Muscle of back (tissue), 11 donors: Measurements from ENCODE around the gene CTSD. TPM values are rescaled to one million over a fixed set of nuclear protein-coding genes. Genes with fewer than 3 reads are reported as not detected.

Source experiments
- DNase-seq, 3 donors: peaks; one replicate each; pipeline versions ENCODE4 v3.0.0 to v3.0.0-alpha.2; 2013
- polyA plus RNA-seq, 10 donors: library from polyadenylated mRNA; unstranded; fragments of 120-200 nt; gene quantifications; one replicate each; pipeline ENCODE4 v1.2.1, GENCODE V29; 2013; ENCODE audit not compliant: insufficient read length in 10 of 10

The CTSD gene
- polyA plus RNA-seq, 10 donors = 72.0 to 110 (median 89.6) TPM

DNA sequence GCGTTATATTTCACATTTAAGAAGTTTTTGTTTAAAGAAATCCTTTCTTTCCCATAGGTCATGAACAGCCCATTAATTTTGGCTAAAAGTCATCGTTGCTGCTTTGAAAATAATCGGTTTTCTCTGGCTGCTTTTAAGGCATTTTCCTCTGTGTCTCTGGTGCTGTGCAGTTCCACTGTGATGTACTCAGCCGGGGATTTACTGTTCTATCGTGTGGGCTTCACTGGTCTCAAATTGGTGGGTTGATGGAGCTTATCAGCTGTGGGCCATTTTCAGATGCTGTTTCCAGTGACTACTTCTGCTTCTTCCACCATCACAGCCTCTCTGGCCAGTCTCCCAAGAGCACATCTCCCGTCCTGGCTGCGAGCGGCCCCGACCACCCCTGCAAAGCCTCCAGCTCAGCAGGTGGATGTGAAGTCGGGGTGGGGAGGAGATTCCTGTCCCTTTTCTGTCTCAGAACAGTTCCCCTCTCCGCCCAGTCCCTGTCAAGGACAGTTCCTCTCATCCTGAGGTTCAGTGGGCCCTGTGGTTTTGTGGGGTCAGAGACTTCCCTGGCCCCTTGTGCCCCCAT, 33.6 kb downstream of the CTSD start:
- DNase-seq = no peak

DNA sequence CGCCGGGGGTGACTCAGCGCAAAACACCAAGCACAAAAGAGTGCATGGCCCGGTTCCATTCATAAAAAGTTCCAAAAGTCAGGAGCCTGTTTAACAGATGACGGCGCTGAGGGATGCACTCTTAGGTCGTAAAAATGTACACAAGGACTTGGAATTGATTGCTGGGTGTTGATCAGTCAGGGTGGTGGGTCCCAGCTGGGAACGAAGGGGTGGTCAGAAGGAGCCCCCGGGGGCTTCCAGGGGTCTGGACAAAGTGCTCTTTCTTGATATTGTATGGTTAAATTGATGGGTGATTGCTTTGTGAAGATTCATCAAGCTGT, 34.1 kb downstream of the CTSD start:
- DNase-seq = no peak

DNA sequence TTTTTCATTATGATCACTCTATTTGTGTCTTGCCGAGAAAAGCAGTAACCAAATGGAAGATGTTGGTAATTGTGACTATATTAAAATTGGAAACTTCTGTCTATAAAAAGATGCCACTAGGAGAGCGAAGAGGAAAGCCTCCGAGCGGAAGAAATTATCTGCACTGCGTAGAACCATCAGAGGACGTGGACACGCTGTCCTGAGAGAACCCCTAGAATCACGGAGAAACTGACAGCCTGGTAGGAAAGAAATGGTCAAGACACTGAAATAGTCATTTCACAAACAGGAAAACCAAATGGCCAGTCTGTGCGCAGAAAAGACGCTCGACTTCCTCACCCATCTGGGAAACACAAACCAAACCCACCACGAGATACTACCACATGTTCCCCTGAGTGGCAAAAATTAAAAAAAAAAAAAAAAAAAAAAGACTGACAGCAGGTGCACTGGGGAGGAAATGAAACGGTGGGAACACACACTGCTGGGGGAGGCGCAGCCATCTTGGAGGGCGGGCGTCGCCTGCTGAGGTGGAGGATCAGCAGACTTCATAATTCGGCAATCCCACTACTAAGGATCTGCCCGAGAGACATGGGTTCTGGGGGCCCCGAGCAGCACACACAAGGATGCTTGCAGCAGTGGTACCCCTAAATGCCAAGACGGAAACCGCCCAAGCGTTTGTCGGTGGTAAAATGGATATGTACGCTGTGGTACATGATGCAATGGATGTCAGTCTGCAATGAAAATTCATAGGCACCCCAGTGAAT, 34.6 kb downstream of the CTSD start:
- DNase-seq = no peak

DNA sequence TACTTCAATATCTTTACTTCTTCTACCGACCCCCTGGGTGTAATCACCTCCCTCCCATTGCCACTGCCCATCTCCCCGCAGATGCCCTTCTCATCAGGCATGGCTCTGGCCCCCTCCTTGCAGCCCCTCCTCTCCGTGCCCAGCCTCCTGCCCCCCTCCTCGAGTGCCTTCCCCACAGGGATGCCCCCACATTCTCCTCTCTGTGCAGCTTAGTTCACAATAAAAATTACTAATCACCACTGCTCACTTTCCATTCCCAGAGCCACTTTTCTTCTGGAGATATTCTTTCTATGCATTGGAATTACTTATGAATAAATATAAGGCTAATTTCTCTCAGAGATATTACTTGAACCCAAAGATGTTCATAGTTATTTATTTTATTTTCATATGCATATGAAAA, 35.4 kb downstream of the CTSD start:
- no peak for DNase-seq

DNA sequence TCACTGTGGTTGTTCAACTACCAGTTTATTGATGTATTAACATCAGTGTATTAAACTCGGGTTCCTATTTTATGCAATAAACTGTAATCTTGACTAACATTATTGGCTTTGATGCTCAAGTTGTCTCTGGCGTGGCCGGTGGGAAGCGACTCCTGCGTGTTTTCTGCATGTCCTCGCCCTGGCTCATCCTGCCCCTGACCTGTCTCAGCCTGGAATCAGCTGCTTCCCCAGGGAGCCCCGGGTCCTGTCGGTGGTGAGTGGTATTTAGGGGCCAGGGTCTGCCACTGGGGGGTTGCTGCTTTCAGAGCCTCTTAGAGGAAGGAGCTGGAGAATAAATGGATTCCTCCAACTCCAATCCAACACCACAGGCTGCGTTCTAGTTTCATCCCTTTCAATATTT, 35.9 kb downstream of the CTSD start:
- DNase-seq = no peak

DNA sequence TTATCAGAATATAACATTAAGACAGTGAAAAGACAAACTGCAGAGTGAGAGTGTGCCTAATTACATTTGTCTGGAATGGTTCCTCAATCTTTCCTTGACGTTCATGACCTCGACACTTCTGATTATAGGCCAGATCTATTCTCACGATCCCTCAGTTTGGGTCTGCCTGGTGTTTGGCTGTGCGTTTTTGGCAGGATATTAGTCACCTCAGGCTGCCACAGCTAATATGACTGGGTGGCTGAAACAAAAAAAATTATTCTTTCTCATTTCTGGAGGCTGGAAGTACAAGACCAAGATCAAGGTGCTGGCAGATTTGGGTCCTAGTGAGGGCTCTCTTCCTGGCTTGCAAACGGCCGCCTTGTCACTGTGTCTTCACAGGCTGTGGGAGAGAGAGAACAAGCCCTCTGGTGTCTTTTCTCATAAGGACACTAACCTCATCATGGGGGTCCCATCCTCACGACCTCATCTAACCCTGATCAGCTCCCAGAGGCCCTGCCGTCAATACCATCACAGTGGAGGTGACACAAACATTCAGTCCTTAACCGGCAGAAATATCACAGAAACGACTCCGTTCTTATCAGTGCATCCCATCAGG, 36.5 kb downstream of the CTSD start:
- no peak for DNase-seq

DNA sequence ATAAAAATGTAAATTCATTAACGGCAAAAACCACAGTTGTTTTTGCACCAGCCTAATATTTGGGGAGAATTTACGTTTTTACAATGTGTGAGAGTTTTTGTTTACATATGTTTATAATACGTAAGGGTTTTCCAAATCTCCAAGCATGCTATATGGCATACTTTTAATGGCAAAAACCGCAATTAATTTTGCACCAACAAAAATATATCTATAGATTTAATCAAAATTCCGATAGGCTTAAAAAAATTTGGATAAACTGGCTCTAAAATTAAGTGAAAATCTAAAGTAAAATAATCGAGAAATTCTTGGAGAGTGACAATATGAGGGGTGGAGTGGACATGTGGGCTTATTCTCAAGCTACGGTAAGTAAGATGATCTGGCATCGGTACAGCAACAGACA, 43.9 kb downstream of the CTSD start:
- DNase-seq = no peak

DNA sequence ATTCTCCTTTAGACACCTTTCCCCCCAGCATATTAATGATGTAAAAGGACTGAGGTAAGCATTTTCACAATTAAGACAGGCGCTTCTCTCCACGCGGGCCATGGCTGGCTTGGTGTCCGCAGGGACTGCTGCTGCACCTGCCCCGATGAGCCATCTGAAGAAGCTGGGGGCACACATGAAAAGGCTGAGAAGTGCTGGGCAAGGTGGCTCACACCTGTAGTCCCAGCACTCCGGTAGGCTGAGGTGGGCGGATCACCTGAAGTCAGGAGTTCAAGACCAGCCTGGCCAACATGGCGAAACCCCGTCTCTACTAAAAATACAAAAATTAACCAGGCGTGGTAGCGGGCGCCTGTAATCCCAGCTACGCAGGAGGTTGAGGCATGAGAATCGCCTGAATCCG, 45.4 kb downstream of the CTSD start:
- no peak for DNase-seq

DNA sequence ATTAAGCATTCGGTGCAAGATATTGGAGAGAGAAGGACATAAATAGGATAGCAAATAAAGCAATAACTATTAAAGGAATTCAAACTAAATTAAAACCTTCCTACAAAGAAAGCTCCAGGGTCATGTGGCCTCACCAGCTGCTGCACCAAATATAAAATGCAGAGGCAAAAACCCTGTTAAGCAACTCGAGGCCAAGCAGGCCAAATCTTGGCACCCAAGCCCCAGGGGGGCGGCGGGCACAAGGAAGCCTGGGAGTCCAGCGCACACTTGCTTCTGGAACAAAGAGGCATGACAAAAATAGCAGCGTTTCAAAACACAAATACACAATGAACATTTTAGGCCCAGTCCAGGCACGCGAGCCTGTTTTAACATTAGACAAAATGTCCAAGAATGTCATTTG, 46.0 kb downstream of the CTSD start:
- DNase-seq = peak in 1 of 3 donors; percentile 9

DNA sequence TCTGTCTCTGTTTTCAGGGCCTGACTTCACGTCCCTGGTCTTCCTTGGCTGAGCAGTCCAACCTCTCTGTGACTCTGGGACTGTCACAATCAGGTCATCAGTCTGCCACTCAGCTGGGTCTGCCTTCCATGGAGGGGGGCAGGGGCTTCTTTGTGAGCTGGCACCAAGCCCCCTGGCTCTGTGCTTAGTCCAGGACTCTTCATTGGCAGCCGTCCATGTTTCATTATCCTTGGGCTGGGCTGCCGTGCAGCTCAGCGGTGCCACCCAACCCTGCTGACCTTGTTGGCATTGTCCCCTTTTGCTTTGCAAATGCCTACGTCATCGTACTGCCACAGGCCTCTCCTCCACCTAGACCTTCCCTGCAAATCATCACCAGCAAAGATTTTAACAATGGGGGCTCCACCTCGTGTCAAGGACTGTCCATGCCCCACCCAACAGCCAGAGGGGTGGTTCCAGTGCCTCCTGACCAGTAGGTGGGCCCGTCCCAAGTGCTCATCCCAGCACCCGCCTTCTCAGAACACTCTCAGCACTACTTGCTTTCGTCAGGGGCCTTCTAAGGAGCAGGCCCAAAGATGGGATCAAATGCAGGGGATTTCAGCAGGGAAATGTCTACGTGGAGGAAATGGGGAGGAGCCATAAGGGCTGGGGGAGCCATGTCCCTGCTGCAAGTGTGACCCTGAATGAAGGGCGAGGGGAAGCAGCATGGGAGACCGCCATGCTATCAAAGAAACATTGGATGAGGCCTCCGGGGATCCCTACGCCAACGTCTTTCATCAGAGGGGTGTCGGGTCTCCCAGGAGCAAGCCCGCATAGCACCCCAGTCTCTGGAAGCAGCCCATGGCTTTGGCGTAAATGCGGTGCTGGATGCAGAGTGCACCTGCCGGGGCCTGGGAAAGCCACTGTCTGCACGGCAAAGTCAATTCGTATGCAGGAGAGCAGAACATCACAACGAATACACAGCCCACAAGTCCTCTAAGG, 48.5 kb downstream of the CTSD start:
- DNase-seq = no peak

DNA sequence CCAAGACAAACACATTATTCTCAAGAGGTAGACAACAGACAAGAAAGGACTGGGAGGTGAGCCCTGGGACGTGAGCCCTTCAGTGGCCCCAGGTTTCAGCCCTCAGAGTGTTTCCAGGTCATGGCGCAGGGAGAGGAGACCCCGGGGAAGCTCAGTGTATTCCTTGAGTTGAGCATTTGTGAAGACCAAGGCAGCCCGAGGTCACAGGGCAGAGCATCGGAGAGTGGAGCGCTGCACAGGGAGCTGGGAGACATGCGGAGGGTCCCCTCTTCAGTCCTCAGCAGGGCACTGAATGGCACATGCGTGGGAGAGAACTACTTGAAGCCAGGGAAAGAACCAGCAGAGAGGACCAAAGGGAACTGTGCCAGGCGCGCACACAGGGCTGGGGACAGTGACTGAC, 55.0 kb downstream of the CTSD start:
- no peak for DNase-seq

DNA sequence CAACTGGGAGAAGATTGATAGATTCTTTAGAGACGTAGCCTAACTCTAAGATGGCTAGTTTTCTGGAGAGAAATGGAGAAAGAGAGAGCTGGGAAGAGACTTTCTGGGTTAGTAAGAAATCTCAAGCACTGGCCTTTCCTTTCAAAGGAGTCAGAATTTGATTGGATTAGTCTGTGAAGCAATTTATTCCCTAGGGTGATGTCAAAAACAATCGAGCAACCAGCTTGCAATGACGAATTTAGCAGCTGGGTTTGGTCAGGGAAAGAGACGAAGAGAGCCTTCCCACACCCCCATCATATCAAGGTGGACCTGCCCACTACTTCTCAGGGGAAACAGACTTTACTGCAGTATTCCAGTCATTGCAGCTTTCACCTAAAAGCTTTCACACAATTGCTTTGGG, 56.0 kb downstream of the CTSD start:
- DNase-seq = no peak

DNA sequence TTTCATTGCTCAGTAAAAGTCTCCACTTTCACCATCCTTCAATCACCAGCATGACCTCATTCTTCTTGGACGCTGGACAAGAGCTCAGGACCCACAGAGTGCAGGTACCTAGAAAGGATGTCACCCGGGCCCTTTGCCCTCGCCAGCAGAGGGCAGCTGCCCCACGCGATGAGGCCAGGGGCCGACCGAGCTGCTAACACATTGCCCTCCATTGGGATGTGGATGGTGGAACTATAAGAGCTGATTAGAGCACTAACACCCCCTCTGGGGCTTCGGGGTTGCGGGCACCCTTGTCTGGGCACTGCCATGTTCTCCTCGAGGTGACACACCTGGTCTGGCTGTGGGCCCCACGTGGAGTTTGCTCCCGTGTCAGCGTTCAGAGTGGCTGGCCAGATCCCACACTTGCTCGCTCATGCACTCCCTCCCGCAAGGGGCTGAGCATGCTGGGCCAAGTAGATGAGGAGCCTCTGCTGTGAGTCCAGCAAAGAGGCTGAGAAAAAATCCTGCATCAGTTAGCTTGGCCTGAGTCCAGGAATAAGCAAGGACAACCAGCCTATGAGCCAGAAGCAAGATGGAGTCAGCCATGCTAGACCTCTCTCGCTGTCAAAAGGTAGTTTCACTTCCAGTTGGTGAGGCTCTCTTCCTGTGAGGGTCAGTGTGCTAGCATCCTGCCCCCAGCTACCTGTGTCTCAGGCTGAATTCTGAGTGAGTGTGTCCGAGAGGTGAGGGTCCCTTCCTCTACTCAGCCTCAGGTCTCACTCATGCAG, 56.9 kb downstream of the CTSD start:
- no peak for DNase-seq

DNA sequence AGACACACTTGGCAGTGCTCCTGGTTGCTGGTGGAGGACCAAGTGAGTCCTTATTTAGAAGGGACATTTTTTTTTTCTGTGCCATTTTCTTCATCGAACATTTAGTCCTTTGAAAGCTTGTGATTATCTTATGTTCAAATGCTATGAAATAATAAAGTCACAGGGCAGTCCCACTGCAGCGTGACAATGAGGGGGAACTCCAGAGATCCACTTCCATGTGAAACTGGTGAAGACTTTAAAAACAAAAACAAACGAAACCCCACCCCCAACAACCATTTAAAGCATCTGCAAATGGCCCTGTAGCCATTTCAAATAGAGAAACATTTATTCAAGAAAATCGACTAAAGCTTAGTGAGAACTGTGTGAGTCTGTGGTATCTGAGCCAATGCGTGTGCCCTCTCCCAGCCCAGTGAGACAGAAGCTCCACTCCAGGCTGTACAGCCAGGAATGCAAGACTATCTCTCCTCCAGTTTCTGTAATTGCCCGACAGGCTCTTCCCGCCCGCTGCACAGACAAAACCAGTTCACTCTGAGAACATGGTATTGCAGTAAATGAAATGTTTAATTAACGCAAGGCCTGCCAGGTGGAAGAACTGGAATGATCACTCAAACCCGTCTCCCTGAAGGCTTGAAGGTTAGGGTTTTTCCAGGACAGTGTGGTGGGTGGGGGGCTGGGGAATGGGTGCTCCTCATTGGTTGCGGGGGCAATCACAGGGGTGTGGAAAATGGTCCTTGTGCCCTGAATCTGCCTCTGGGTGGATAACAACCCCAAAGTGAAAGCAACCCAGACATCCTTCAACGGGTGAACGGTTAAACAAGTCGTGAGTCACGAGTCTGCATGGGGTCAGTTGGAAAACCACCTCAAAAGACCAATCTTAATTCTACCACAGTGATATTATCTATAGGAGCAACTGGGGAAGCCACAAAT, 58.3 kb downstream of the CTSD start:
- DNase-seq = no peak

DNA sequence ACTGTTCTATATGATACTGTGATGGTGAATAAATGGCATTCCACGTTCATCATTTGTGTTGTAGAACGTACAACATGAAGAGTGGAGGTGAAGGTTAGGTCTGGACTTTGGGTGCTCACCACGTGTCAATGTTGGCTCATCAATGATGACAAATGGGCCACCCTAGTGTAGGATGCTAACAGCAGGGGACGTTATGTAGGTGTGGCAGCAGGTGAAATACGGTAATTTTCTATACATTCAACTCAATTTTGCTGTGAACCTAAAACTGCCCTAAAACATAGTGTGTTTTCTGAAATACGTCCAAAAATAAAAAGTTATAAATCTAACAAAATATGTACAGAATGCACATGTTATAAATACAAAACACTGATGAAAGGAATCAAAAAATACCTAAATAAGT, 60.6 kb downstream of the CTSD start:
- no peak for DNase-seq

Other genes starting within 250 kb of the CTSD start
- gene DUSP8, start 191.7 kb downstream of the CTSD start, polyA plus RNA-seq = 10 to 100 TPM in 9 of 10 donors, 1 to 10 TPM in 1; 7.9 to 39.8 (median 19.0) TPM
- 1 to 10 TPM in 5 of 10 donors, under 1 TPM in 5; 0.19 to 1.7 (median 0.89) TPM for gene KRTAP5-1, start 178.6 kb downstream of the CTSD start, polyA plus RNA-seq
- under 1 TPM in 1 of 10 donors, not detected in 9; 0.30 TPM for gene KRTAP5-2, start 165.6 kb downstream of the CTSD start, polyA plus RNA-seq
- not detected for gene KRTAP5-3, start 155.5 kb downstream of the CTSD start, polyA plus RNA-seq
- gene KRTAP5-4, start 141.8 kb downstream of the CTSD start, polyA plus RNA-seq = not detected
- not detected for gene KRTAP5-5, start 134.2 kb downstream of the CTSD start, polyA plus RNA-seq
- gene KRTAP5-6, start 66.7 kb downstream of the CTSD start, polyA plus RNA-seq = under 1 TPM in 7 of 10 donors, not detected in 3; 0.37 to 0.96 (median 0.61) TPM
- gene IFITM10, start 13.3 kb downstream of the CTSD start, polyA plus RNA-seq = under 1 TPM; 0.09 to 0.97 (median 0.21) TPM
- gene SYT8, start 71.1 kb upstream of the CTSD start, polyA plus RNA-seq = 1 to 10 TPM in 3 of 10 donors, under 1 TPM in 7; 0.26 to 2.8 (median 0.58) TPM
- 1,000 to 10,000 TPM; 1,680 to 3,659 (median 2,733) TPM for gene TNNI2, start 75.1 kb upstream of the CTSD start, polyA plus RNA-seq
- 10 to 100 TPM; 25.7 to 81.2 (median 44.8) TPM for gene LSP1, start 89.2 kb upstream of the CTSD start, polyA plus RNA-seq
- gene PRR33, start 128.0 kb upstream of the CTSD start, polyA plus RNA-seq = 1 to 10 TPM in 9 of 10 donors, under 1 TPM in 1; 0.98 to 7.7 (median 3.3) TPM
- 1,000 to 10,000 TPM; 2,439 to 8,197 (median 6,821) TPM for gene TNNT3, start 155.8 kb upstream of the CTSD start, polyA plus RNA-seq
- gene MRPL23, start 183.4 kb upstream of the CTSD start, polyA plus RNA-seq = 10 to 100 TPM; 57.6 to 94.8 (median 82.0) TPM
- over 10,000 TPM in 8 of 10 donors, 1,000 to 10,000 TPM in 2; 9,155 to 14,072 (median 11,013) TPM for gene H19, start 233.9 kb upstream of the CTSD start, polyA plus RNA-seq